Fibroblast of peridontal ligament (primary cell): Measurements from ENCODE around the gene ACTG1.

Experiments used
- DNase-seq: peaks from one replicate; pipeline ENCODE4 v3.0.0-alpha.2; 2010; ENCODE audit errors: extremely low read depth

Gene ACTG1

DNA sequence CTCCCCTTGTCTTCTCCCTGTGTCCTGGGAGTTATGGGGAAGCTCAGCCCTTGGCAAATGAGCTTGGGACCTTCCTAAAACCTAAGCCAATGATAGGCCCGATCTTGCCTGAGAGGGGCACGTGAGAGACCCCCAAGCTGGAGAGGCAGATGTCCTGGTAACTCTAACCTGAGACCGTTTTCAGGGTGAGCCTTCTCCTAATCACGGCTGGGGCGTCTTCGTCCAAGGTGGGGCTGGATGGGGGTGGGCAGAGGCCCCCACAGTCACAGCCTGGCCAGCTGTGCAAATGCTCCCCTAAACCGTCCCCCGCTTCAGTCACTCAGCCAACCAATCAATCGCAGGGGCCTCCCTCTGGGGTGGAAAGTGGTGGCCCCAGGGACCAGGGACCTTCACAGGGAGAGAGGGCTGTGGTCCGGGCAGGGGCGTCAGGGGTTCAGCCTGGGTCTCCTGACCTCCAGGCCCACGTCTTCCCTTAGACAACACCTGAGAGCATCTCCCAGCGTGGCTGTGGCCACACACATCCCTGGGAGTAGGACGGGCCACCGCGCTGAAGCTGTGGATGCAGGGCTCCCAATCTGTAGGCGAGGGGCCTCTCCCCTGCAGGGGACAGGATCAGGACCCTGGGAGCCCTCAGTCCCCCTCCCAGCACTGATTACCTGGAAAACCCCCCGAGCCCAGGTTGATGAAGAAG is 30.6 kb downstream of the ACTG1 start:
- no peak for DNase-seq

DNA sequence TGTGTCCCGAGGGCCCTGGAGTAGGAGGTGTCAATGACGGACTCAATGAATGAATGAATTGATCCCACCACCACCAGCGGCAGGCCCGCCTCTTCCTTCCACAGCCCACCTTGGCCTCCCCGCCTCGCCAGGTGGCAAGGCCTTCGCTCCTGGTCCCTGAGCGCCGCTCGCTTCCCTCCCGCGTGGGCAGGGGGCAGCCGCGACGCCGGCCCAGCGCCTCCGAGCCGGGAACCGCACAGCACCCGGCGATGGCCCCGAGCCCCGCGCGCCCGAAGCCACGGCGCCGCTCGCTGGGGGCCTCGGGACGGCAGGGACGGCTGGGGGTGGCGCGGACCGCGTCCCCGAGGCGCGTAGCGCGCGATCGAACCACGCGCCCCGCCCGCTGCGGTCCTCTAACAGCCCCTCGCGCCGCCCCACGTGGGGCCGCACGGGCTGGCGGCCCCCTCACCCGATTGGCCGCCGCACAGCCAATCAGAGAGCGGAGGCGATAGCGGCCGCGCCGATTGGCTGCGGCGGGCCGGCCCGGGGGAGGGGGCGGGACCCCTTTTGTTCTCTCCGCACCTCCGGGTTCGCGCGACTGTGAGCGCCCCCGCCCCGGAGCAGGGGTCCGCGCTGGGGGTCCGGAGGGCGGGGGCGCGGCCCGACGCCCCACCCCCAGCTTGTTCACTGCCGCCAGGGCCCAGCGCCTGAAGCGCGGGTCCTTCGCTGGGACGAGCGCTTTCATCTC is 31.4 kb downstream of the ACTG1 start:
- DNase-seq: peak; percentile 55

DNA sequence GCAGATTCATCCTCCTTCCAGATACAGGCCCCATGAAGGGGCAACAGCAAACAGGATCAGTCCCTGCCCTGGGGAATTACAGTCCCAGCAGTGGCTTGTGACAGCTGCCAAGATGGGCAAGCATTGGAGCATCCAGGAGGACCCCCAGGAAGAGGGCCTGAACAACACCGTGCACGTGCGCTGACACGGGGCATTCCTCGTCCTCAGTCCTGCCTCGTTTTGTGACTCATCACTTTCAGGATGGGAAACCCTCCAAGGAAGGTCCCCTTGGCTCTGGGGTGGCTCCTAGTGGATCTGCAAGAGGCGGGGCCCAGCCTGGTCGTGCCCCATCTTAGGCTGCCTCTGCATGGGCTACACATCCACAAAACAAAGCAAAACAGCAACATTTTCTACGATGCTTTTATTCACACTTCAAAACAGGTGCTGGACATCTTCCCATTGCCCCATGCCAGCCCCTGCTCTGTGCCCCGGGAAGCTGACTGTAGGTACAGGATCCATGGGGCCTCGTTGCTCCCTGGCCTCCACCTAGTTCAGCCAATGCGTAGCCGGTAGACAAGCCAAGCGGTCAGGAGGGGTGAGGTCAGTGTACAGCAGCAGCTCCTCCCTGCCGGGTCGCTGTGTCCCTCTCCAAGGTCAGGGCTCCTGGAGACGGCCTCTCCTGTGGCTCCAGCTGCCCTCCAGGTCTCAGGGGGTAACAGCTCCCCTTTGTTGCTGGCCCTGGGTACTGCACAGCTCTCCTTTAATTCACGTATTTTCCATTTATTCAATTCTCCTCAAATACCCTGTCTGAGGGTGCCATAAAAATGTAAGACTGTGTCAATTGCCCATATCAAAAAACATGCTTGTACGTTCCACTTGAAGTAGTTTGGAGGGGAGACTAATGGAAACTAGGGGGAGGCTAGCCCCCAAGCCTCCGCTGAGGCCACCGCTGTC is 32.2 kb downstream of the ACTG1 start:
- peak; percentile 78 for DNase-seq

DNA sequence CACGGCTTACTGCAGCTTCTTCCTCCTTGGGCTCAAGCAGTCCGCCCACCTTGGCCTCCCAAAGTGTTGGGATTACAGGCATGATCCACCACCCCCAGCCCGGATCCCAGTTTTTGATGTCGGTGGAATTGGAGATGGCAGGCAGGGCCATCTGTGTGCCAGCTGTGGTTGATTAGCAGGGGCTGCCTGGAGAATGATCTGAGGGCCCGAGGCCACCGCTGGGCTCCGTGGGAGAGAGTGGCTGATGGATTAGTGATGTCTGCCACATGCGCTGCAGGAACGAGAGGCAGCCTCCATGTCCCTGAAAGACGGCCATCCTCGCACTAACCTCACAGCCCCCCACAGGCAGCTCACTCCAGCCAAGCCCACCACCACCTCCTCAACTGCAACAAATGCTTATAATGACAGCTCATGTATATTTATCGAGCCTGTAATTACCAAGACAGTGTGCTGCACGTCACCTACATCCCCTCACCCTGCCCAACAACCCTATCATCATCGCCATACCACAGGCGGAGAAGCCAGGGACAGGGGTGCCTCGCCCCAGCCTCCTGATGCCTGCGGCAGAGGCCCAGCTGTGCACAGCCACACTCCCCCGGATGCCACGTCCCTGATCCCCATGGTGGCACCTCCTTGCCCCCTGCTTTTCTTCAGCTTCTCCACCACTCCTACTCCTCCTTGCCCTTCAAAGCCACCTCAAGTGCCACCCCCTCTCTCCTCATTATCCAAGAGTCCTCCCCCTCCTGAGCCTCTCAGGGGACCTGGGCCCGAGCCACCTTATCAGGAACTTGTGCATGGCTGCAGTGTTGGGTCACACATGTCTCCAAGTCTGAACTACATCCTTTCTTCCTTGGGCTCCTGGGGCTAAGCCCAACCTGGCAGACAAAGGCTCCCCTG is 33.2 kb downstream of the ACTG1 start:
- DNase-seq: no peak

DNA sequence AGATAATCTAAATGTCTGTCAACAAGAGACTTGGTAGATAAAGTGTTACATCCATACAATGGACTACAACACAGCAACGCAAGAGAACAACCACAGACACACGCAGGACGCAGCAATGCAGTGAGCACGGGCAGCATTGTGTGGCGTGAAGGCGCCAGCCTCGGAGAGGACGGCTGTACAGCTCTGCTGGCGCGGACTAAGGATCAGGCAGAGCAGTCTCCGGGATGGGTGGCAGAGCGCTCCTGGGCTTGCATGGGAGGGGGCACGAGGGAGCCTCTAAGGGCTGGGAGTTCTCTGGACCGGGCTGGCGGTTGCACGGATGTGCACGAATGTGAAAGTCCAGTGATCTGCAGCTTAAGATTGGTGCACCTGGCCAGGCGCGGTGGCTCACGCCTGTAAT is 34.5 kb downstream of the ACTG1 start:
- DNase-seq: no peak

DNA sequence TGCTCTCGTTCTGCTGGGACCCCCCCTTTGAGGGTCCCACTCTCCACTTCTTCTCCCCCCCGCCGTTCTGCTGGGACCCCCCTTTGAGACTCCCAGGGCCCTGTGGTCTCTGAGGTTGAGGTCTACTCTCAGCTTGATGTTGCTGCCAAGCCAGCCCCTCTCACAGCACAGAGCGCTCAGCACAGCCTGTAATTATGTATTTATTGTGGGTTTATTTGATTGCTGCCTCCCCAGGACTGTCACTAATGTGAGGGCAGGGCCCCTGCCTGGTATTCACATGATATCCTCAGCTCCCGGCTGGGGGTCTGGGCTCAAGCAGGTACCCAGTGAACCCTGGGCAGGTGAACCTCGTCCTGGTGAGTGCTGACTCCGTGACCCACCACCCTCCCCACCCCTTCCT is 35.4 kb downstream of the ACTG1 start:
- no peak for DNase-seq

DNA sequence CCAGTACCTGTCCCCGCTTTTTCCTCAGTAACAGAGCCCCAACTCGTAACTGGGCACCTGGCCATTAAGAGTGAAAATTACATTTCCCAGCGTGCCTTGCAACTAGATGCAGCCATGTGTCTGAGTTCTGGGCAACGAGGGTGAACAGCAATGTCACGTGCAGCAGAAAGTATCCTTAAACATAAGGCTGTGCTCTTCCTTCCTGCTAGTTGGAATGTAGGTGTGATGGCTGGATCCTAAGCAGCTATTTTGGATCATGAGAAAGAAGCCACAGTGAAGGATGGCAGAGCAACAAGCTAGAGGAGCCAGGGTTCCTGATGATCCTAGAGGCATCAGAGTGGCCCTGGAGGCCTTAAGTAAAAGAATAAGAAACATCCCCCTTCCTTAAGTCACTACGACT is 36.0 kb downstream of the ACTG1 start:
- no peak for DNase-seq

DNA sequence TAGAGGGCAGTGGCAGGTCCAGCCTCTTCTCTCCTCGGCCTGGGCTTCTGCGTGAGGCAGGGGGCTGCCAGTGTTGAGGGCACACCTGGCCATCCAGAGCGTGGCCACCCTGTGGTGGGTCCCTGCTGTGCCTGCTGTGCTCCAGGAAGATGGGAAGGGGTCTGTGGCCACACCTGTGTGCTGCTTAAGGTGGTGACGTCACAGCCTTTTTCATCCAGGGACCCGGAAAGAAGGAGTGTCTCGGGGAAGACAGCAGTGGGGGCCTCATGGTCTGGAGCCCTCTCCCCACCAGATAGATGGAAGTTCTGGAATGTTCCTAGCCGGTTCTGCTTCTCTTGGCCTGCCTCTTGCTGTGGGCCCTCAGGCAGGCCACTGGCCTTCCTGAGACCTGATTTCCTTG is 36.5 kb downstream of the ACTG1 start:
- no peak for DNase-seq

DNA sequence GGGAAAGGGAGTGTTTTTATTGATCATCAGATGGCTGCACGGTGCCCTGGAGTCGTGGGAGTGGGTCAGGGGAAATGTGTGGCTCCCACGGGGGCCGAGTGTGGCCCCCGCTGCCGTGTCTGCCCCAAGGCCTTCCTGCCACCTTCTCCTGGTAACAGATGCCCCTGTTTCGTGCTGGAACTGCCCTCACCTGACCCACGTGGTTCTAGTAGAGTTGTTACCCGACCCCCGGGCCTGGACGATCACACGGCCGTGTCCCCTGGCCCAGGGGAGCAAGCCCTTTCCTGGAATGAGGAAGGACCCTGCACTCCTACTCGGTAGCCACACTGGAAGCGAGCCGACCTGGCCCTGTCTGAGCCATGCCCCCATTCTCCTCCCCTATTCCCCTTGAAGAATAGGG is 37.6 kb downstream of the ACTG1 start:
- no peak for DNase-seq

DNA sequence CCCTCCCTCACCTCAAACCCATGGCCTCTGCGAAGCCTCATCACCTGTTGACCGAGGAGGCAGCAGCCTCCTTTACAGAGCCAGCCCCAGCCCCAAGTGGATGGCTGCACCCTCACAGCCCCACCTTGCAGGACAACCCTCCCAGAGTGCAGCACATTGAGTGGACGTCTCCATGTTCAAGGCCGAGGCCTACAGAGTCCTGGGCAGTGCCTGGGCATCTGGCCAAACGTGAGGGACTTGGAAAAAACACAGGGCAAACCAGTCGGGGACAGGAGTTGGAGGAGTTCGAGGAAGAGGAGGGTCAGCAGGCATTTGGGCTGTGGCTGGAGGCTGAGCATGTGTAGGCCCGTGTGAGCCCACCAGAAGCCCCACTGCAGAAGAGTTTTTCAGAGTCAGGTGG is 39.6 kb downstream of the ACTG1 start:
- DNase-seq: no peak

DNA sequence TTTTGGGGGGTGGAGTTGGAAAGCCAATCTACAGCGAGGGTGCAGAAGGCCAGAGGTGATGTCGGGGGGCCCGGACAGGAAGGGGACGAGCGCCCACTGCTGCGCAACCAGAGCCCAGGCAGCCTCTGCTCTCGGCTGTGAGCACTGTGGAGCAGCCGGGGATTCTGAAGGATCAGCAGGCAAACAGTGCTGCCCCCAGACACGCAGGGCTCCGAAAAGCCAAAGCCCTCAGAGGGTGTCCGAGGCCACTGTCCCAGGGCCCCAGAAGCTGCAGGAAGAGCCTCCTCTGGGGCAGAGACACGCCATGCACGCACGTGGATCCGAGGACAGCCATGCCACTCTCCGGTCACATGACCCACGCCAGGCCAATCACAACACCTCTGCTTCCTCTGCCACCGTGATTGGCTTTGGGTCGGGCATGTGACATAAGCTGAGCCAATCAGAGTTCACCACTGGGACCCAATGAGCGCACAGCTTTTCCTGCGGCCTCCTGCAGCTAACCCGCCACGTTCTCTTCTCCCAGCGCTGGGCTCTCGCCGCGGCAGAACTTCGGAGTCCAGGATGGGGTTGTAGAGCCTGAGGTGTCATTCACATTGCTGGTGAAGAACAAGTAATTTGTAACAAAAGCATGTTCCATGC is 40.7 kb downstream of the ACTG1 start:
- DNase-seq: peak; percentile 94

DNA sequence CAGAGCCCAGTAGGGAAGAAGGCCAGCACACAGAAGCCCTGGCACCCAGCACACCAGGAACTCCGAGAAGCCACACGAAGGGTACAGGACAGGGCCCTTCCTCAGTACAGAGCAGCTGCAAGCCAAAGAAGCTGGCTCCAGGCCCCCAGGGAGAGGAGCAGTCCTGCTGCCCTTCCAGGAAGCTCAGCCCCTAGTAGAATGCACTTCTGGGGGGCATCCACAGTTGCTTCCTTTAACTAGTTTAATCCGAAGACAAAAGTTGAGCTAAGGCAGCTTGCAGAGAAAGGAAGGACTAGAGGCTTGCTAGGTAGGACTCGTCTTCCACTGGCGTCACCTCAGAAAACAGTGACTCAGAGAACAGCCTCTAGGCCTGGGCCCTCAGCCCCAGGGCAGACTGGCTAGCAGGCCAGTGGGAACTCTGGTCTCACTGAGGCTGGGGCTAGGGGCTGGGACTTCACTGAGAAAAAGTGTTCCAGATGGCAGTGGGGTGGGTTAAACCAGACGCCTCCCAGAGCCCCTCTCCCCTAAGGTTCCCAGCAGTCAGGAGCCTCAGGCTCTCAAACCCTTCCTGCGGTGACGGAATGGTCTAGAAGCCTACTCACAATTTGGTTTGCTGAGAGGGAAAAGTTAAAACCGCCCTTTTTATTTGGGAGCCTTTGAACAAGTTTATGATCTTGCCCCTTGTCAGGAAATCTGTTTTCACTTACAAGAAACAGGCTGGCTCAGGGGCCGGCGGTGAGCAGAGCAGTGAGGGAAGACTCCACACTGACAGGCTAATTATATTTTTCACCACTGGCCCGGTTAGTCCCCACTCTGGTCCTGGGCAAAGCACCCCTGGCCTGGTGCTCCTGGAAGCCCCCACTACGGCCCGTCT is 41.4 kb downstream of the ACTG1 start:
- DNase-seq: peak; percentile 61

DNA sequence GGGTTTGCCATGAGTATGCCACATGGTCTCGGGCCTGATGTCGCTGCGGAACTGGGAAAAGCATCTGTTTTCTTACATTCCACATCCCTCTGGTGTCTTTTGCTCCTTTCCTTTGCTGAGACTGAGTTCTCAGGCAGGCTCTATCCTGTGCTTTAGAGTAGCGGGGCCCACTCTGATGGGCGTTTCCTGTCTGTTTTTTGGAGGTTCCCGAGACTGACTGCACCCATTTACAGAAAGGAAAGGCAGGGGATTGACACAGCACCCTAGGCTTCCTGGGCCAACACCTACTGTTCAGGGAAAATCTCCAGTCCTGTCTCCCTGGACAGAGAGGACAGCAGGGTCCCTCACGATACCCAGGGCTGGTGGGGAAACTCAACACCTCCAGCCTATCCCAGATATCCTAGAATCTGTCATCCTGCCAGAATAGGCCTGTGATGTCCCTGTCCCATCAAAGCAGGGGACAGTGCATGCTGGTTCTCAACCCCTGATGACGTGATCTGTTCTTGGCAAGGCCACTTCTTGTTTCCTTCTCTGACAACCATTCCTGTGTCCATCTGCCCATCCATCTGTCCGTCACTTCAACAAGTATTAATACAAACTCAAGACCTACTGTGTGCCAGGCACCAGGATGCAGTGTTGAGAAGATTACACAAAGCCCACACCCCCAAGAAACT is 42.2 kb downstream of the ACTG1 start:
- no peak for DNase-seq

DNA sequence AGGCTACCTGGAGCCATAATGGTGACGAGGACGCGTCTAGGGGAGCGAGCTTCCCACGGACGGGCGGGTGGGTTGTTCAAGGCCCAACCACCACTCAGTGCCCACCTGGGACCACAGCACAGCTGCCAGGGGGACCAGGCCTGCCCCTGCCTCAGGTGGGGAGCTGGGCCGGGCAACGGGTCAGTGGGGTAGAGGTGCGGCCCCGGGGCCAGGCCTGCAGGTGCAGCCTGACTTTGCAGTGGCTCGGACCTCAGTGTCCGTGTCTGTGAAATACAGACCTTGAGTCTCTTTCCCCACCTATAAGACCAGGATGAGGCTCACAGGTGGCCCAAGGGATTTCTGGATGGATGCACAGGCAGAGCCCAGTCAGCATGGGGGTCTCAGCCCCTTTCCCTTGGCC is 43.3 kb downstream of the ACTG1 start:
- no peak for DNase-seq

DNA sequence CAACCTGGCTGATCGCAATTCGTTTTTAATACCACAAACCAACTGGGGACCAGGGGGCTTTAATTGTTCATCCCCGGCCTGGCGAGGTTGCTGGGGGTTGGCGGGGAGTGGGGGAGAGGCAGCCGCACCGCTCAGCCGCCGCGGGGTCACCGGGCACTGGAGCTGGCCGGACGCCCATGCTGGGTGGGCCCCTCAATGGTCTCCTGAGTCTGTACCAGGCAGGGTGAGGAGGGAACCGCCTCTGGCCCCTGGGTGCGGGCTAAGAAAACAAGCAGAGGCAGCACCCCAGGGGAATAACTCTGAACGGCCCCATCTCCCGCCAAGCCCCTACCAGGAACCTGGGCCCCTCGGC is 43.9 kb downstream of the ACTG1 start:
- no peak for DNase-seq

DNA sequence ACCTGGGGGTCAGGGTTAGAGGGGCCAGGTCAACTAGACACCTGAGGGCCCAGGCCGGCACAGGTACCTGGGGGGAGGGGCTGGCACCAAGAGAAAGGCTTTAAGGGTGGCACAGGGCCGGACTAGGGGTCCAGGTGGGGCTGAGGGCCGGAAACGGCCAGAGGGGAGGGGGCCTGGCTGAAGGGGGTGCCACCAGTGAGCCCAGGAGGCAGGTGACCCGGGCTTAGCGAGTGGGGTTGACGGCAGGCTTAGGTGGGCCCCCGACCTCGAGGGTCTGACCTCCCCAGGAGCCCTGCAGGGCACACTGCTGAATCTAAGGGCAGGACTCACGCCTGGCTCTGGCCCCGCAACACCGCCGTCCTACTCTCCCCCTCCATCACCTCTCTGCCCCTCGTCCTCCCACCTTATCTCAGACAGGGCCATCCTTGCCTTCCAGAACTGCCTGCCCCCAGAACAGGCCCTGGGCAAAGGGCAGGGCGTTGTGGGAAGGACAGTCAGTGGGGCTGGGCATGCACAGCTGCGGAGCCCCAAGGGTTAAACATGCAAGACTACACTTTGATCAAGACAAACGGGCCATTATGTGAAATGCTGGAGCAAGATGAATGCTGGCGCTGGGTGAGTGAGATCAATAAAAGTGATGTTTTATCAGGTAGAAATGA is 44.4 kb downstream of the ACTG1 start:
- no peak for DNase-seq

DNA sequence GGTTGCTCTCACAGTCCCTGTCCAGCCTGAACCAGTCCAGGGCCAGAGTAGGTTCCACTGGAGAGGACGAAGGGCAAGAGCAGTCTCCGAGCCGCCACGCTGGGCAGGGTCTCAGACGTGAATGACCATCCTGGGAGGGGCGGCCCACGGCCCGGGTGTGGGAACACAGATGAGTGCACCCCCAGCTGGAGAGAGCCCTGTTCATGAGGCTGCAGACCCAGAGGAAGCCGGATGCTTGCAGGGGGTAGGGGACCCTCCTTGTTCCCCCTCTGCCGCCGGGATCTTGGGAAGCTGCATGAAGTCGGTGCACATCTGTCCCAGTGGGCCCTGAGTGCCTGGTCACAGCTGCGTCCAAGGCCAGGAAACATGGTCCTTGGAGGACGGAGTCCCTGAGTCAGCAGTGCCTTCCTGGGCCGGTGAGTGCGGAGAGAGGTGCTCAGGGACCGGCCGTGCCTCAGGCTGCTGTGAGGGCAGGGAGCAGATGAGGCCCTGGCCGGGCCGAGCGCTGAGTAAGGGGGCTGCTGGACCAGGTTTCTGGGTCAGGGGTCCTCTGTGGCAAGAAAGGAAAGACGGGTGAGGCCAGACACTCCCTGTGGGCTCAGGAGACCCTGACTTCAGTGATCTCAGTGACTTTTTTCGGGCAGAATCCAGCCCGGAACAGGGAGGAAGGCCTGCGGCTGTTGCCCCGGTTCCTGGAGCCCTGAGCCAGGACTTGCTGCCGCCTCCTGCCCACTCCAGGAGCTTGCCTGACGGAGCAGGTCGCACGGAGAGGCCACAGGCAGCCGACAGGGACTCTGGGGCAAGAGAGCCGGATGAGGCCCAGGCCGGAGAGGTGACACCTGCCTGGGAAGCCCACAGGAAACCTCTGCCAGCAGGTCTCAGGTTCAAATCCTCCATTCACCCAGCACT is 45.8 kb downstream of the ACTG1 start:
- no peak for DNase-seq

DNA sequence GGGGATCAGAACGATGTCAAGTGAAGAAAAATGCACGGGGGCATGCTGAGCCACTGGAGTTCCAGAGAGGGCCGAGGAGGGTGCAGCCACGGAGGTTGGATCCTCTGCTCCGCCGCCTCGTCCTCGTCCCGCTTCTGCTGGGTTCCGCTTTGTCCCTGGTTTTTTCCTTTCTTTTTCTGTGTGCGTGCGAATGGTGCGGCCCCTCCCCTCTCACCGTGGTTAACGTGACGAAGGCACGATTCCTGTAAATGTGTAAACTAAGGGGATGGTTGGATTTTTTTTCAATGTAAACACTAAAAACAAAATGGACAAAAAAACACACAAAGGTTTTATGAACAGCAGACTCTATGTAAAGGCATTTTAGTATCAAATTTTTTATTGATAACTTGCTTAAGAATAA is 46.7 kb downstream of the ACTG1 start:
- DNase-seq: no peak
